GM12878 (cell line): Measurements from ENCODE around the gene MYLK4. TPM values are rescaled to one million over a fixed set of nuclear protein-coding genes. Genes with fewer than 3 reads are reported as not detected.

Experiments used
- ATAC-seq: fragments of 200-7000 bp; cut with Tn5 transposase; 3 replicates; pipeline ENCODE4 v1.9.1; 2020; ENCODE audit warnings: mild to moderate bottlenecking, moderate library complexity
- BruUV-seq: library from RNA; stranded (reverse); fragments of 400-500 nt; replicated peaks from 2 replicates; lab custom pipeline; 2021; lab: Mats Ljungman, UMichigan
- CTCF ChIA-PET: fragments of 300-600 bp; sonication (Branson Sonifier 250); formaldehyde crosslinking; extraction: SDS; loops from one replicate; lab custom pipeline; 2021; ENCODE audit warnings: inconsistent platforms; lab: Yijun Ruan, JAX
- POLR2A ChIA-PET: fragments of 350-600 bp; formaldehyde crosslinking; extraction: SDS; loops from one replicate; lab custom pipeline; 2021; ENCODE audit warnings: inconsistent platforms; lab: Charles Lee
- RAD21 ChIA-PET: fragments of 300-600 bp; sonication (Branson Sonifier 250); formaldehyde crosslinking; loops from one replicate; lab custom pipeline; 2023; ENCODE audit warnings: antibody characterized with exemption; ENCODE audit not compliant: unreplicated experiment; lab: Charles Lee
- SMC1A ChIA-PET: fragments of 300-600 bp; sonication (Branson Sonifier 250); formaldehyde crosslinking; loops from one replicate; lab custom pipeline; 2023; ENCODE audit not compliant: unreplicated experiment, uncharacterized antibody; lab: Charles Lee
- DNase-seq: peaks from one replicate; pipeline ENCODE4 v3.0.0-alpha.2; 2011; ENCODE audit warnings: low read depth, low spot score
- FAIRE-seq: peaks from 3 replicates; lab custom pipeline; 2011; peaks lifted over from hg19 to GRCh38; lab: Jason Lieb, UNC
- H2AFZ ChIP-seq: 2 replicates; pipeline ENCODE4 v1.6.0; 2011; ENCODE audit warnings: low read depth, low read length, control low read depth; ENCODE audit not compliant: control insufficient read depth
- H3K27ac ChIP-seq: 2 replicates; pipeline ENCODE4 v1.5.1; 2011; ENCODE audit warnings: control low read depth; ENCODE audit not compliant: control insufficient read depth, insufficient read depth
- H3K27me3 ChIP-seq, 2 experiments: replicated peaks in 1 of 2; 2 replicates each; pipeline versions ENCODE4 v1.6.0 to v1.6.1; 2011; ENCODE audit warnings: low read length in 1 of 2; ENCODE audit not compliant: control insufficient read depth in 2 of 2, insufficient read depth in 2 of 2
- H3K36me3 ChIP-seq, 2 experiments: 2 replicates each; pipeline ENCODE4 v1.5.1; 2011; ENCODE audit warnings: low read length in 1 of 2; ENCODE audit not compliant: control insufficient read depth in 2 of 2, insufficient read depth in 2 of 2
- H3K4me1 ChIP-seq: 2 replicates; pipeline ENCODE4 v1.6.1; 2011; ENCODE audit warnings: mild to moderate bottlenecking, low read length, moderate library complexity, mixed read lengths; ENCODE audit not compliant: control insufficient read depth, insufficient read depth
- H3K4me2 ChIP-seq: 2 replicates; pipeline ENCODE4 v1.6.0; 2011; ENCODE audit warnings: control low read depth; ENCODE audit not compliant: control insufficient read depth, insufficient read depth
- H3K4me3 ChIP-seq: fragments of 200-600 bp; sonication (generic); 2 replicates; pipeline ENCODE4 v1.5.1; 2016
- H3K79me2 ChIP-seq: 2 replicates; pipeline ENCODE4 v1.6.0; 2011; ENCODE audit warnings: low read length; ENCODE audit not compliant: control insufficient read depth, insufficient read depth
- H3K9ac ChIP-seq: 2 replicates; pipeline ENCODE4 v1.8.0; 2011; ENCODE audit warnings: low read length, control low read depth, mixed read lengths; ENCODE audit not compliant: control insufficient read depth, insufficient read depth
- H3K9me3 ChIP-seq: replicated peaks from 3 replicates; pipeline ENCODE4 v1.5.1; 2011; ENCODE audit warnings: mild to moderate bottlenecking, low read length; ENCODE audit not compliant: control insufficient read depth, insufficient read depth
- H4K20me1 ChIP-seq: 2 replicates; pipeline ENCODE4 v1.6.0; 2011; ENCODE audit not compliant: control insufficient read depth, insufficient read depth
- BHLHE40 ChIP-seq, 2 experiments: fragments of 450-650 bp in 1 of 2; IDR thresholded peaks; 2 replicates each; pipeline ENCODE4 v1.6.1; 2011 to 2017; ENCODE audit warnings: low read depth in 2 of 2, borderline replicate concordance in 1 of 2, improper control_type of control experiment in 1 of 2, low read length in 1 of 2, mild to moderate bottlenecking in 1 of 2
- ETV6 ChIP-seq, 2 experiments: fragments of 450-650 bp in 1 of 2; IDR thresholded peaks in 1 of 2; conservative IDR thresholded peaks in 1 of 2; 2 replicates each; pipeline ENCODE4 v1.6.1; 2014; ENCODE audit warnings: antibody characterized with exemption in 1 of 2, borderline replicate concordance in 1 of 2, low read depth in 1 of 2, mild to moderate bottlenecking in 1 of 2, moderate library complexity in 1 of 2
- KDM1A ChIP-seq: fragments of 200-600 bp; sonication (generic); IDR thresholded peaks from 2 replicates; pipeline ENCODE4 v1.6.1; 2016; ENCODE audit warnings: borderline replicate concordance
- MXI1 ChIP-seq: fragments of 150-350 bp; IDR thresholded peaks from 2 replicates; pipeline ENCODE4 v1.6.1; 2011; ENCODE audit warnings: low read depth, mild to moderate bottlenecking, inconsistent platforms, low read length, improper control_type of control experiment
- NFIC ChIP-seq: IDR thresholded peaks from 2 replicates; pipeline ENCODE4 v1.6.1; 2012; ENCODE audit warnings: low read depth, mild to moderate bottlenecking, inconsistent platforms, low read length, moderate library complexity
- POU2F2 ChIP-seq: IDR thresholded peaks from 3 replicates; pipeline ENCODE4 v1.6.1; 2011; ENCODE audit warnings: low read depth, mild to moderate bottlenecking, low read length, borderline replicate concordance
- SUZ12 ChIP-seq: fragments of 200-600 bp; sonication (generic); IDR thresholded peaks from one replicate; pipeline ENCODE4 v1.6.1; 2018; ENCODE audit warnings: antibody characterized with exemption, mild to moderate bottlenecking; ENCODE audit not compliant: unreplicated experiment
- ZNF384 ChIP-seq: IDR thresholded peaks from 2 replicates; pipeline ENCODE4 v1.6.1; 2012; ENCODE audit warnings: low read depth, mild to moderate bottlenecking, low read length, improper control_type of control experiment, borderline replicate concordance
- ZNF622 ChIP-seq: fragments of 450-650 bp; IDR thresholded peaks from 2 replicates; pipeline ENCODE4 v1.6.1; 2017; ENCODE audit warnings: mild to moderate bottlenecking, inconsistent platforms
- WGBS: methylation state at CpG from one replicate; pipeline ENCODE4 v1.1.6; 2016; ENCODE audit warnings: low lambda C conversion rate; ENCODE audit not compliant: insufficient replicate concordance, insufficient coverage; ENCODE audit errors: missing lambda C conversion rate; 5-methylcytosine and 5-hydroxymethylcytosine counted together
- in situ Hi-C: fragments of 300-500 bp; cut with MboI; formaldehyde crosslinking; loops from 9 replicates; pipeline ENCODE4 v1.14.3; 2018; ENCODE audit warnings: mixed read lengths
- intact Hi-C: fragments of 100-400 bp; cut with micrococcal nuclease; formaldehyde crosslinking; loops from one replicate; pipeline ENCODE4 v1.14.2; 2022; ENCODE audit not compliant: unreplicated experiment
- polyA plus RNA-seq, 11 experiments: library from polyadenylated mRNA; depleted of rRNA in 4 of 11; unstranded in 6 of 11; stranded (reverse) in 5 of 11; fragments of >200 nt; fragmentation: Nextera tagmentation in 4 of 11; fragmentation: Illumina TruSeq in 1 of 11; extraction: Ambion mirVana in 4 of 11; extraction: Trizol in 1 of 11; gene quantifications; 1 replicate in 1 of 11; 2 replicates in 10 of 11; pipeline versions ENCODE4 v1.2.1 to v1.2.3, GENCODE V29; 2011 to 2016; ENCODE audit warnings: inconsistent platforms in 2 of 11, missing spikeins in 2 of 11, low read depth in 1 of 11
- total RNA-seq, 4 experiments: library from RNA; depleted of rRNA in 3 of 4; stranded (reverse); fragments of >200 nt in 3 of 4; fragmentation: Illumina TruSeq in 1 of 4; extraction: Trizol in 1 of 4; gene quantifications; 2 replicates each; pipeline versions ENCODE4 v1.2.1 to v1.2.3, GENCODE V29; 2013 to 2021
- TF ChIP-seq, protein P1 (sequence below): IDR thresholded peaks from 2 replicates; pipeline ENCODE4 v1.6.1; 2012; ENCODE audit warnings: low read depth, low read length, improper control_type of control experiment
- TF ChIP-seq, protein P2 (sequence below): fragments of 450-650 bp; IDR thresholded peaks from 2 replicates; pipeline ENCODE4 v1.6.1; 2017; ENCODE audit warnings: mild to moderate bottlenecking, moderate library complexity

The MYLK4 gene
- total and polyA plus RNA-seq, 10 of the 15 experiments (the other 5 are each of a cell fraction or from before 2014, with no cell fraction given), result under 0.01 to 0.09 (median 0.05) TPM; not detected in 1

DNA sequence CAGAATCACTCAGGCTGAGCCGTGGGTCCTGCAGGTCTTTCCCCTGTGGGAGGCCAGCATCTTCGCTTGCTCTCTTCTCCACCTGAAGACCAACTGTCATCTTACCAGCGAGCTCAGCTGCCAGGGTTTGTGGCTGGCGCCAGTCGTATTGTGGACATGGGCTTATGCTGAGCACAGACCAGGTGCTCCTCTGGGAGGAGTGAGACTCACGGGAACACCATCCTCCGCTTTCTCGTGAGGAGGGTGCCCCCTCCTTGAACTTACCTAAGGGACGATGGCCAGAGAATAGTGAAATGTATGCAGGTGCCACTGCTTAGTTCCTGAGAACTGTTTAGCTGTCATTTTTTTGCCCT, 31.6 kb upstream of the MYLK4 start:
- ChIA-PET CTCF (no interaction called here), RAD21 (no interaction called here), SMC1A (interaction anchor here (1.2 to 1.6 kb wide), 2 partner anchors 8 to 9 kb away, joined by 3 to 8 read pairs; no protein-coding TSS in a partner anchor), POLR2A (no interaction called here)
- Histone ChIP-seq H3K27me3 (no peaks in the 10 kb centered on the region), H2AFZ (no peak overlapping the region), H3K79me2 (peaks cover 2% of the 10 kb centered on the region), H3K4me2 (no peak overlapping the region), H3K9me3 (no peaks in the 10 kb centered on the region), H3K36me3 (peaks cover 24 to 29% of the 10 kb centered on the region in 2 experiments), H3K4me3 (no peak overlapping the region), H4K20me1 (peaks cover 5% of the 10 kb centered on the region)
- BruUV-seq, result no TSS peak
- ATAC-seq (no peak), FAIRE-seq (no peak), DNase-seq (no peak)
- 90% methylated on average over 9 of the region's 9 CpGs for WGBS
- in situ Hi-C loops, result no loop called here
- TF ChIP-seq SUZ12 (no peak), ETV6 (conservative IDR thresholded peaks at IDR 0.05 in 1 of 2, IDR thresholded peaks at IDR 0.05 in 1 of 2; ENCODE audit: borderline replicate concordance in 1 of 2, low read depth in 1 of 2) (no peak)
- TF ChIP-seq, protein P1, sequence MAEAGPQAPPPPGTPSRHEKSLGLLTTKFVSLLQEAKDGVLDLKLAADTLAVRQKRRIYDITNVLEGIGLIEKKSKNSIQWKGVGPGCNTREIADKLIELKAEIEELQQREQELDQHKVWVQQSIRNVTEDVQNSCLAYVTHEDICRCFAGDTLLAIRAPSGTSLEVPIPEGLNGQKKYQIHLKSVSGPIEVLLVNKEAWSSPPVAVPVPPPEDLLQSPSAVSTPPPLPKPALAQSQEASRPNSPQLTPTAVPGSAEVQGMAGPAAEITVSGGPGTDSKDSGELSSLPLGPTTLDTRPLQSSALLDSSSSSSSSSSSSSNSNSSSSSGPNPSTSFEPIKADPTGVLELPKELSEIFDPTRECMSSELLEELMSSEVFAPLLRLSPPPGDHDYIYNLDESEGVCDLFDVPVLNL, result no peak
- TF ChIP-seq, all 136 proteins: peak for 0
- Histone ChIP-seq H3K9ac (no peak overlapping the region), H3K4me1 (no peaks in the 10 kb centered on the region), H3K27ac (no peak overlapping the region)
- intact Hi-C loops, result no loop called here

DNA sequence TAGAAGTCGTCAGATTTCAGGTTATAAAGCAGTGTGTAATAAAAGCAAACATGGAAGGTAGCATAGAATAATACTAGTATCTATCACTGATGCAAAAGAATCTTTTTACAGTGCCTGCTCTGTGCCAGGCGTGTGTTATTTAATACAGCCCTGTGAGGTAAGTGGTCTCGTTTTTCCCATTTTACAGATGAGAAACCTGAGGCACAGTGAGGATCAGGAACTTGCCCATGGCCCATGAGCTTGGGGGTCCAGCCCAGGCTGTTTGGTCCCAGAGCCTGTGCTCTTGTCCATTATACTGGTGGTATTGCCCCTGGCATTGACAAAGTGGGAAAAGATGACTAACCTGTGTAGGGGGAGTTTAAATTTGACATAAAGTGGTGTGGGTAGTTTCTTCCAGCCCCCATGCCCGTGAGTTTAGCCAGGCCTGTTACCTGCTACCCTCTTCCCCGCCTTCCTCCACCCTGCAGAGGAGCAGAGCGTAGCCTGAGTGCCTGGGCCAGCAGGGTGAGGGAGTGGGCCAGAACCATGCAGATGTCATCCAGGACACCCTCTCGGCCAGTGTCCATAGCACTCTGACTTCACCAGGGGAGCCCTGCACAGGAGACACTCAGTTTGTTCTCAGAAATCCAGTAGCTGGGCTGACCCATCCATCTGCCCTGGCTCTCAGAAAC, 31.1 kb upstream of the MYLK4 start:
- H3K9ac ChIP-seq, result no peak overlapping the region
- BruUV-seq, result no TSS peak
- H3K27ac ChIP-seq, result no peak overlapping the region
- peaks cover 5% of the 10 kb centered on the region for H3K79me2 ChIP-seq
- H3K4me1 ChIP-seq, result no peaks in the 10 kb centered on the region
- CTCF ChIA-PET, result no interaction called here
- DNase-seq, result no peak
- H2AFZ ChIP-seq, result no peak overlapping the region
- peaks cover 24 to 29% of the 10 kb centered on the region in 2 experiments for H3K36me3 ChIP-seq
- intact Hi-C loops, result no loop called here
- RAD21 ChIA-PET, result no interaction called here
- no peak for FAIRE-seq
- H4K20me1 ChIP-seq, result peaks cover 7% of the 10 kb centered on the region
- 97% methylated on average over 7 of the region's 7 CpGs for WGBS
- H3K27me3 ChIP-seq, result no peaks in the 10 kb centered on the region
- ATAC-seq, result no peak
- SMC1A ChIA-PET, result interaction anchor here (1.6 to 2.6 kb wide), 2 partner anchors 9 to 13 kb away, joined by 8 to 9 read pairs; no protein-coding TSS in a partner anchor
- POLR2A ChIA-PET, result interaction anchor here (0.8 kb wide), 1 partner anchor 13 kb away, joined by 3 read pairs; no protein-coding TSS in a partner anchor
- no peak overlapping the region for H3K4me3 ChIP-seq
- H3K9me3 ChIP-seq, result no peaks in the 10 kb centered on the region
- no peak overlapping the region for H3K4me2 ChIP-seq
- in situ Hi-C loops, result no loop called here
- no peak for TF ChIP-seq BHLHE40 (IDR thresholded peaks at IDR 0.05; ENCODE audit: borderline replicate concordance in 1 of 2, low read depth in 2 of 2, low read length in 1 of 2)
- no peak for TF ChIP-seq ZNF622
- no peak for TF ChIP-seq MXI1
- no peak for TF ChIP-seq ZNF384
- TF ChIP-seq, protein P2, sequence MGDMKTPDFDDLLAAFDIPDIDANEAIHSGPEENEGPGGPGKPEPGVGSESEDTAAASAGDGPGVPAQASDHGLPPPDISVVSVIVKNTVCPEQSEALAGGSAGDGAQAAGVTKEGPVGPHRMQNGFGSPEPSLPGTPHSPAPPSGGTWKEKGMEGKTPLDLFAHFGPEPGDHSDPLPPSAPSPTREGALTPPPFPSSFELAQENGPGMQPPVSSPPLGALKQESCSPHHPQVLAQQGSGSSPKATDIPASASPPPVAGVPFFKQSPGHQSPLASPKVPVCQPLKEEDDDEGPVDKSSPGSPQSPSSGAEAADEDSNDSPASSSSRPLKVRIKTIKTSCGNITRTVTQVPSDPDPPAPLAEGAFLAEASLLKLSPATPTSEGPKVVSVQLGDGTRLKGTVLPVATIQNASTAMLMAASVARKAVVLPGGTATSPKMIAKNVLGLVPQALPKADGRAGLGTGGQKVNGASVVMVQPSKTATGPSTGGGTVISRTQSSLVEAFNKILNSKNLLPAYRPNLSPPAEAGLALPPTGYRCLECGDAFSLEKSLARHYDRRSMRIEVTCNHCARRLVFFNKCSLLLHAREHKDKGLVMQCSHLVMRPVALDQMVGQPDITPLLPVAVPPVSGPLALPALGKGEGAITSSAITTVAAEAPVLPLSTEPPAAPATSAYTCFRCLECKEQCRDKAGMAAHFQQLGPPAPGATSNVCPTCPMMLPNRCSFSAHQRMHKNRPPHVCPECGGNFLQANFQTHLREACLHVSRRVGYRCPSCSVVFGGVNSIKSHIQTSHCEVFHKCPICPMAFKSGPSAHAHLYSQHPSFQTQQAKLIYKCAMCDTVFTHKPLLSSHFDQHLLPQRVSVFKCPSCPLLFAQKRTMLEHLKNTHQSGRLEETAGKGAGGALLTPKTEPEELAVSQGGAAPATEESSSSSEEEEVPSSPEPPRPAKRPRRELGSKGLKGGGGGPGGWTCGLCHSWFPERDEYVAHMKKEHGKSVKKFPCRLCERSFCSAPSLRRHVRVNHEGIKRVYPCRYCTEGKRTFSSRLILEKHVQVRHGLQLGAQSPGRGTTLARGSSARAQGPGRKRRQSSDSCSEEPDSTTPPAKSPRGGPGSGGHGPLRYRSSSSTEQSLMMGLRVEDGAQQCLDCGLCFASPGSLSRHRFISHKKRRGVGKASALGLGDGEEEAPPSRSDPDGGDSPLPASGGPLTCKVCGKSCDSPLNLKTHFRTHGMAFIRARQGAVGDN, result no peak
- no peak for TF ChIP-seq KDM1A
- TF ChIP-seq NFIC, result no peak
- TF ChIP-seq POU2F2, result no peak
